GM19395 (cell line): ENCODE measurements around the gene NPHP4.

Source experiments
- ATAC-seq: cut with Tn5 transposase; IDR thresholded peaks from one replicate; pipeline ENCODE4 v1.9.1; 2021; ENCODE audit warnings: mild to moderate bottlenecking, moderate library complexity; ENCODE audit not compliant: unreplicated experiment

The NPHP4 gene

GRCh38 chr1:5819391-5820025 lies 172.7 kb downstream of the NPHP4 start:
- ATAC-seq = no peak

GRCh38 chr1:5818755-5819154 lies 173.5 kb downstream of the NPHP4 start:
- ATAC-seq = no peak

DNA sequence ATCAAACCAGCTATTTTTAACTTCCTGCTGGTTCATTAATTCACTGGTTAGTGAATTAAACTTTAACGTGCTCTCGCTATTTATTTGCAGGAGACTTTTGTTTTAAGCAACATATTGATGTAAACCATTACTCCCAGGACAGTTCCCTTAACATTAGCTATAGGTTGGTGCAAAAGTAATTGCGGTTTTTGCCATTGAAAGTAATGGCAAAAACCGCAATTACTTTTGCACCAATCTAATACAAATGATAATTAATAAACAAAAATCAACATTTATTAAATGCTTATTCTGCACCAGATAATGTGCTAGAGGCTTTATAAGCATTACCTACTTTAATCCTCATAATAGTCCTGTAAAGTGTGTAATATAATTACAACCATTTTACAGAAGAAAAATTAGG lies 176.5 kb downstream of the NPHP4 start:
- ATAC-seq = no peak

DNA sequence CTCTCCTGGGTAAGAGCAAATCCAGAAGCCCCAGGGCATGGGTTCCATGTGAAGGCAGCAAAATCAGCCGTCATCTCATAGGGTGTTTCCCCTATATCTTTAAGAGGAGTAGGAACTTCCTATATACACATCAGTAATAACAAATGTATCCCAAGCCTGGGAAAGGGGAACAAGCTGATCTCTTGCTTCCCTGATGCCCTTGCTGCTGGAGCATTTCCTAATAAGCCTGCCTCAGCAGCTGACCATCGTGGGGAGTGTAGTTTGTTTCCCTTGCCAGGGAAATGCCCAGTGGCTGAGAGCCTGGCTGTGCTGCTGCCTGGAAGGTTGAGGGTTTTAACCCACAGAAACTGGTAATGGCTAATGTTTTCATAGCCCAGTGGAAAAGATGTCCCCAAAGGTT lies 177.0 kb downstream of the NPHP4 start:
- no peak for ATAC-seq

GRCh38 chr1:5814046-5814619 lies 178.1 kb downstream of the NPHP4 start:
- no peak for ATAC-seq

DNA sequence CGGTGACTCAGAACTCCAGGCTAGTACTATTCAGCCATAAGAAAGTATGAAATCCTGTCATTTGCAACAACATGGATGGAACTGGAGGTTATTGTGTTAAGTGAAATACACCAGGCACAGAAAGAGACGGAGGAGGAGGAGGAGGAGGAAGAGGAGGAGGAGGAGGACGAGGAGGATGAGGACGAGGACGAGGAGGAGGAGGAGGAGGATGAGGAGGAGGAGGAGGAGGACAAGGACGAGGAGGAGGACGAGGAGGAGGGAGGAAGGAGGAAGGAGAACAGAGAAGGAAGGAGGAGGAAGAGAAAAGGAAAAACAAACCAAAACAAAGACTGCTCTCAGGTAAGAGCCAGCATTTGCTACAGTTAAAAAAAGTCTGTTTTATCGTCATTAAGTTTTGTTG lies 178.7 kb downstream of the NPHP4 start:
- ATAC-seq = no peak
